ENCODE measurements around the gene TMPRSS3.

The TMPRSS3 gene

GRCh38 chr21:42423197-42423675 lies 27.4 kb upstream of the TMPRSS3 start:
- no peak for TF ChIP-seq CREB5 (CRISPR knock-in tag; IDR thresholded peaks at IDR 0.05; ENCODE audit: low read depth)
- no peak for TF ChIP-seq GLIS3 (CRISPR knock-in tag; IDR thresholded peaks at IDR 0.05)
- TF ChIP-seq PATZ1 (CRISPR knock-in tag; IDR thresholded peaks at IDR 0.05; ENCODE audit: borderline replicate concordance) = no peak
- no peak for TF ChIP-seq CSDC2 (CRISPR knock-in tag; IDR thresholded peaks at IDR 0.05)
- no peak for TF ChIP-seq ZFP3 (CRISPR knock-in tag; IDR thresholded peaks at IDR 0.05)
- no peak for TF ChIP-seq ZFP30 (CRISPR knock-in tag; IDR thresholded peaks at IDR 0.05)
- no peak for TF ChIP-seq ZNF8 (CRISPR knock-in tag; IDR thresholded peaks at IDR 0.05)
- no peak for TF ChIP-seq POU6F1 (CRISPR knock-in tag; IDR thresholded peaks at IDR 0.05; ENCODE audit: borderline replicate concordance, low read depth)
- TF ChIP-seq TOX (CRISPR knock-in tag; IDR thresholded peaks at IDR 0.05; ENCODE audit: borderline replicate concordance) = no peak
- no peak for TF ChIP-seq TSHZ2 (CRISPR knock-in tag; IDR thresholded peaks at IDR 0.05)
- no peak for ATAC-seq

- no peak for TF ChIP-seq RARB (CRISPR knock-in tag; IDR thresholded peaks at IDR 0.05)
- TF ChIP-seq ZNF70 (CRISPR knock-in tag; IDR thresholded peaks at IDR 0.05) = no peak
- TF ChIP-seq TSHZ2 (CRISPR knock-in tag; IDR thresholded peaks at IDR 0.05) = no peak
- TF ChIP-seq ESRRG (CRISPR knock-in tag; IDR thresholded peaks at IDR 0.05) = no peak
- no peak for TF ChIP-seq ISL1 (CRISPR knock-in tag; IDR thresholded peaks at IDR 0.05)
- TF ChIP-seq CSDC2 (CRISPR knock-in tag; IDR thresholded peaks at IDR 0.05) = no peak
- TF ChIP-seq ZFP3 (CRISPR knock-in tag; IDR thresholded peaks at IDR 0.05) = no peak
- TF ChIP-seq TOX (CRISPR knock-in tag; IDR thresholded peaks at IDR 0.05; ENCODE audit: borderline replicate concordance) = no peak
- no peak for TF ChIP-seq ARNTL (CRISPR knock-in tag; IDR thresholded peaks at IDR 0.05; ENCODE audit: borderline replicate concordance, low read depth)
- no peak for TF ChIP-seq BACH2 (CRISPR knock-in tag; IDR thresholded peaks at IDR 0.05; ENCODE audit: borderline replicate concordance)
- ATAC-seq = no peak
These were observed 25.4 kb upstream of the TMPRSS3 start for GRCh38 chr21:42421018-42421793.

- TF ChIP-seq ARNTL (CRISPR knock-in tag; IDR thresholded peaks at IDR 0.05; ENCODE audit: borderline replicate concordance, low read depth) (no peak), ZNF565 (CRISPR knock-in tag; conservative IDR thresholded peaks at IDR 0.05; ENCODE audit: low read depth) (no peak), PATZ1 (CRISPR knock-in tag; IDR thresholded peaks at IDR 0.05; ENCODE audit: borderline replicate concordance) (no peak), ZFP3 (CRISPR knock-in tag; IDR thresholded peaks at IDR 0.05) (no peak), CSDC2 (CRISPR knock-in tag; IDR thresholded peaks at IDR 0.05) (no peak), SNAI2 (CRISPR knock-in tag; IDR thresholded peaks at IDR 0.05) (no peak), CSRNP3 (CRISPR knock-in tag; IDR thresholded peaks at IDR 0.05) (no peak)
- no peak for ATAC-seq
These were observed 24.0 kb upstream of the TMPRSS3 start for GRCh38 chr21:42419845-42420244.
